ENCODE data around the gene TRAF3IP3. TPM values are rescaled to one million over a fixed set of nuclear protein-coding genes. Genes with fewer than 3 reads are reported as not detected.
A peak's percentile ranks its signal among the peaks of the same experiment; 100 is the strongest.

TRAF3IP3 gene
- total RNA-seq, 1 experiment from 2014 or later: 0.34 TPM

GRCh38 chr1:209747580-209748262 lies 8.1 kb upstream of the TRAF3IP3 start (continued):
- TF ChIP-seq REST (IDR thresholded peaks at IDR 0.05; ENCODE audit: low read depth): no peak
- TF ChIP-seq FOSL1 (IDR thresholded peaks at IDR 0.05; ENCODE audit: low read depth): peak; percentile 82
- TF ChIP-seq CEBPB (IDR thresholded peaks at IDR 0.05; ENCODE audit: low read depth): no peak; the same call in 1 of the 2 replicates
- no peak for TF ChIP-seq ELF1 (IDR thresholded peaks at IDR 0.05; ENCODE audit: borderline replicate concordance, low read depth)

GRCh38 chr1:209748620-209749019 lies 7.2 kb upstream of the TRAF3IP3 start:
- no peaks in the 10 kb centered on the region for H3K79me2 ChIP-seq (ENCODE audit: insufficient read depth, low read length)
- H3K27me3 ChIP-seq (ENCODE audit: insufficient read depth, low read length): no peaks in the 10 kb centered on the region
- H3K9ac ChIP-seq (ENCODE audit: low read length): no peak overlapping the region
- peak overlapping the region; percentile 89 for H2AFZ ChIP-seq (ENCODE audit: low read depth, low read length, poor library complexity, severe bottlenecking)
- no TSS peak for BruUV-seq (replicated peaks)
- no peak overlapping the region for H3K4me2 ChIP-seq (ENCODE audit: low read length)
- H3K4me1 ChIP-seq (ENCODE audit: control insufficient read depth in 1 of 2, insufficient read depth in 2 of 2, low read length in 2 of 2): peaks cover 0 to 14% of the 10 kb centered on the region in 2 experiments; a peak in 2 of 4 replicates
- H3K9me3 ChIP-seq (ENCODE audit: control insufficient read depth in 1 of 2, insufficient read depth in 1 of 2, low read depth in 1 of 2, low read length in 2 of 2): no peaks in the 10 kb centered on the region
- no peaks in the 10 kb centered on the region for H4K20me1 ChIP-seq (ENCODE audit: insufficient read depth)
- H3K9me2 ChIP-seq (ENCODE audit: insufficient read depth): no peaks in the 10 kb centered on the region
- ATAC-seq: no peak
- ChIA-PET POLR2A (interaction anchor here (1.0 kb wide), 1 partner anchor 99 kb away, joined by 3 read pairs; no protein-coding TSS in a partner anchor), CTCF (interaction anchor here (0.8 to 2.0 kb wide), 15 partner anchors 9 to 181 kb away, joined by 3 to 11 read pairs (median 5); partner anchors contain the start of genes CAMK1G and IRF6), RAD21 (ENCODE audit: low non-redundant PET in 1 of 2, low total read pairs in 2 of 2, uncharacterized antibody in 2 of 2, unreplicated experiment in 2 of 2) (interaction anchor here in 1 of 2 experiments (0.7 kb wide), 1 partner anchor 172 kb away, joined by 3 read pairs; no protein-coding TSS in a partner anchor)
- H3K4me3 ChIP-seq (replicated peaks in 1 of 2; ENCODE audit: low read depth in 1 of 2, low read length in 2 of 2): no peak overlapping the region
- intact Hi-C loops (cut with micrococcal nuclease): no loop called here
- no peak overlapping the region for H3K27ac ChIP-seq (ENCODE audit: low read depth, low read length)
- no peaks in the 10 kb centered on the region for H3K36me3 ChIP-seq (ENCODE audit: control insufficient read depth in 1 of 2, insufficient read depth in 2 of 2, low read length in 2 of 2)
- DNase-seq (ENCODE audit: low read depth, low spot score): no peak
- TF ChIP-seq MAX (IDR thresholded peaks at IDR 0.05) (no peak), ELF1 (IDR thresholded peaks at IDR 0.05; ENCODE audit: borderline replicate concordance, low read depth) (no peak), ATF3 (IDR thresholded peaks at IDR 0.05) (no peak), RAD21 (IDR thresholded peaks at IDR 0.05; ENCODE audit: low read depth) (no peak), EZH2phosphoT487 (IDR thresholded peaks at IDR 0.05; ENCODE audit: borderline replicate concordance) (no peak), JUND (IDR thresholded peaks at IDR 0.05) (no peak), REST (IDR thresholded peaks at IDR 0.05; ENCODE audit: low read depth) (no peak), TCF7L2 (IDR thresholded peaks at IDR 0.05; ENCODE audit: borderline replicate concordance, extremely low read depth, insufficient read depth, insufficient read length) (no peak), POLR2AphosphoS5 (IDR thresholded peaks at IDR 0.05; ENCODE audit: low read depth, low read length) (no peak), CTCF (IDR thresholded peaks at IDR 0.05 in 2 of 3, conservative IDR thresholded peaks at IDR 0.05 in 1 of 3; ENCODE audit: borderline replicate concordance in 1 of 3, insufficient read depth in 1 of 3, low read depth in 2 of 3, low read length in 2 of 3) (no peak), SRF (IDR thresholded peaks at IDR 0.05; ENCODE audit: low read depth) (no peak), EGR1 (IDR thresholded peaks at IDR 0.05; ENCODE audit: low read depth) (no peak)
